Brain microvascular endothelial cell (primary cell): Measurements from ENCODE around the gene CLCN6.

ENCODE experiments used
- DNase-seq: peaks from one replicate; pipeline ENCODE4 v3.0.0-alpha.2; 2020
- H3K27ac ChIP-seq: fragments of 250-450 bp; sonication (Bioruptor Pico); 2 replicates; pipeline ENCODE4 v1.5.1; 2020; ENCODE audit warnings: mild to moderate bottlenecking, moderate library complexity
- H3K27me3 ChIP-seq: fragments of 250-450 bp; sonication (Bioruptor Pico); replicated peaks from 2 replicates; pipeline ENCODE4 v1.5.1; 2020; ENCODE audit warnings: mild to moderate bottlenecking
- H3K36me3 ChIP-seq: fragments of 250-450 bp; sonication (Bioruptor Pico); replicated peaks from 2 replicates; pipeline ENCODE4 v1.5.1; 2020; ENCODE audit warnings: mild to moderate bottlenecking
- H3K4me3 ChIP-seq: 2 replicates; pipeline ENCODE4 v1.5.1; 2011; ENCODE audit warnings: low read depth, mild to moderate bottlenecking, control low read depth, low read length, moderate library complexity
- CTCF ChIP-seq: IDR thresholded peaks from 2 replicates; pipeline ENCODE4 v1.5.1; 2011; ENCODE audit warnings: low read depth, mild to moderate bottlenecking, moderate library complexity, low read length, control low read depth, inconsistent platforms; ENCODE audit errors: missing control alignments
- in situ Hi-C: cut with HindIII; loops from 2 replicates; pipeline ENCODE4 v1.10.0; 2017; ENCODE audit warnings: low sequenced_read_pairs, low pct_ligation_motif_present

Gene CLCN6

GRCh38 chr1:11823366-11824137 lies 17.6 kb downstream of the CLCN6 start:
- Histone ChIP-seq H3K27ac (no peak overlapping the region), H3K4me3 (no peak overlapping the region), H3K27me3 (no peaks in the 10 kb centered on the region), H3K36me3 (peaks cover 46% of the 10 kb centered on the region)
- in situ Hi-C loops: no loop called here
- DNase-seq: no peak
- TF ChIP-seq CTCF: no peak

GRCh38 chr1:11825131-11825530 lies 19.1 kb downstream of the CLCN6 start:
- peaks cover 45% of the 10 kb centered on the region for H3K36me3 ChIP-seq
- no peak for TF ChIP-seq CTCF

GRCh38 chr1:11826946-11827345 lies 21.0 kb downstream of the CLCN6 start:
- H3K27ac ChIP-seq: no peak overlapping the region
- no peaks in the 10 kb centered on the region for H3K27me3 ChIP-seq
- TF ChIP-seq CTCF: no peak
- no peak for DNase-seq
- peaks cover 60% of the 10 kb centered on the region for H3K36me3 ChIP-seq
- H3K4me3 ChIP-seq: no peak overlapping the region
- in situ Hi-C loops: no loop called here

More at GRCh38 chr1:11825131-11825530, 19.1 kb downstream of the CLCN6 start:
- no peak overlapping the region for H3K27ac ChIP-seq
- no peak for DNase-seq
- in situ Hi-C loops: no loop called here
- no peak overlapping the region for H3K4me3 ChIP-seq
- H3K27me3 ChIP-seq: no peaks in the 10 kb centered on the region

GRCh38 chr1:11828511-11828910 lies 22.5 kb downstream of the CLCN6 start:
- Histone ChIP-seq H3K27me3 (no peaks in the 10 kb centered on the region), H3K36me3 (peaks cover 63% of the 10 kb centered on the region), H3K4me3 (no peak overlapping the region), H3K27ac (no peak overlapping the region)
- no peak for DNase-seq
- in situ Hi-C loops: no loop called here
- no peak for TF ChIP-seq CTCF

GRCh38 chr1:11831945-11832725 lies 26.1 kb downstream of the CLCN6 start:
- no peak for TF ChIP-seq CTCF
- no peak overlapping the region for H3K4me3 ChIP-seq
- H3K27me3 ChIP-seq: no peaks in the 10 kb centered on the region
- no peak for DNase-seq
- H3K36me3 ChIP-seq: peaks cover 78% of the 10 kb centered on the region
- in situ Hi-C loops: no loop called here
- no peak overlapping the region for H3K27ac ChIP-seq
